Measurements from ENCODE around the gene FARS2. TPM values are rescaled to one million over a fixed set of nuclear protein-coding genes. Genes with fewer than 3 reads are reported as not detected.

FARS2 gene
- total RNA-seq, 1 donor from 2014 or later, result 23.3 TPM

- Mint-ChIP-seq H3K27ac (ENCODE audit: unreplicated experiment) (no peak overlapping the region), H3K27me3 (ENCODE audit: low read depth) (no peaks in the 10 kb centered on the region), H3K36me3 (ENCODE audit: low read depth) (peaks cover 11% of the 10 kb centered on the region), H3K4me1 (no peaks in the 10 kb centered on the region), H3K4me3 (no peak overlapping the region), H3K9me3 (peaks cover 17% of the 10 kb centered on the region)
- no peak for DNase-seq (ENCODE audit: low read depth, low spot score)
- TF ChIP-seq, protein P1, sequence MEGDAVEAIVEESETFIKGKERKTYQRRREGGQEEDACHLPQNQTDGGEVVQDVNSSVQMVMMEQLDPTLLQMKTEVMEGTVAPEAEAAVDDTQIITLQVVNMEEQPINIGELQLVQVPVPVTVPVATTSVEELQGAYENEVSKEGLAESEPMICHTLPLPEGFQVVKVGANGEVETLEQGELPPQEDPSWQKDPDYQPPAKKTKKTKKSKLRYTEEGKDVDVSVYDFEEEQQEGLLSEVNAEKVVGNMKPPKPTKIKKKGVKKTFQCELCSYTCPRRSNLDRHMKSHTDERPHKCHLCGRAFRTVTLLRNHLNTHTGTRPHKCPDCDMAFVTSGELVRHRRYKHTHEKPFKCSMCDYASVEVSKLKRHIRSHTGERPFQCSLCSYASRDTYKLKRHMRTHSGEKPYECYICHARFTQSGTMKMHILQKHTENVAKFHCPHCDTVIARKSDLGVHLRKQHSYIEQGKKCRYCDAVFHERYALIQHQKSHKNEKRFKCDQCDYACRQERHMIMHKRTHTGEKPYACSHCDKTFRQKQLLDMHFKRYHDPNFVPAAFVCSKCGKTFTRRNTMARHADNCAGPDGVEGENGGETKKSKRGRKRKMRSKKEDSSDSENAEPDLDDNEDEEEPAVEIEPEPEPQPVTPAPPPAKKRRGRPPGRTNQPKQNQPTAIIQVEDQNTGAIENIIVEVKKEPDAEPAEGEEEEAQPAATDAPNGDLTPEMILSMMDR (conservative IDR thresholded peaks at IDR 0.05), result no peak
Measured at GRCh38 chr6:5712349-5713215, 451.3 kb downstream of the FARS2 start.

GRCh38 chr6:5713519-5713918 is 452.2 kb downstream of the FARS2 start:
- H3K27me3 Mint-ChIP-seq (ENCODE audit: low read depth), result no peaks in the 10 kb centered on the region
- no peak overlapping the region for H3K4me3 Mint-ChIP-seq
- H3K36me3 Mint-ChIP-seq (ENCODE audit: low read depth), result peaks cover 11% of the 10 kb centered on the region
- H3K27ac Mint-ChIP-seq (ENCODE audit: unreplicated experiment), result no peak overlapping the region
- peaks cover 17% of the 10 kb centered on the region for H3K9me3 Mint-ChIP-seq
- no peaks in the 10 kb centered on the region for H3K4me1 Mint-ChIP-seq
- no peak for DNase-seq (ENCODE audit: low read depth, low spot score)
- TF ChIP-seq, protein P1 (conservative IDR thresholded peaks at IDR 0.05), result no peak

- Mint-ChIP-seq H3K27ac (ENCODE audit: unreplicated experiment) (no peak overlapping the region), H3K4me1 (peaks cover 7% of the 10 kb centered on the region), H3K27me3 (ENCODE audit: low read depth) (no peaks in the 10 kb centered on the region), H3K36me3 (ENCODE audit: low read depth) (peaks cover 11% of the 10 kb centered on the region), H3K9me3 (peaks cover 17% of the 10 kb centered on the region), H3K4me3 (no peak overlapping the region)
- TF ChIP-seq, protein P1 (conservative IDR thresholded peaks at IDR 0.05), result no peak
- DNase-seq (ENCODE audit: low read depth, low spot score), result no peak
Measured at GRCh38 chr6:5718231-5718947, 457.1 kb downstream of the FARS2 start.

- H3K9me3 Mint-ChIP-seq, result no peaks in the 10 kb centered on the region
- no peak overlapping the region for H3K4me3 Mint-ChIP-seq
- H3K27me3 Mint-ChIP-seq (ENCODE audit: low read depth), result no peaks in the 10 kb centered on the region
- no peaks in the 10 kb centered on the region for H3K36me3 Mint-ChIP-seq (ENCODE audit: low read depth)
- H3K4me1 Mint-ChIP-seq, result peaks cover 21% of the 10 kb centered on the region
- TF ChIP-seq, protein P1 (conservative IDR thresholded peaks at IDR 0.05), result no peak
- no peak overlapping the region for H3K27ac Mint-ChIP-seq (ENCODE audit: unreplicated experiment)
- DNase-seq (ENCODE audit: low read depth, low spot score), result no peak
Measured at GRCh38 chr6:5723841-5724691, 462.8 kb downstream of the FARS2 start.

- Mint-ChIP-seq H3K4me1 (peaks cover 21% of the 10 kb centered on the region), H3K36me3 (ENCODE audit: low read depth) (no peaks in the 10 kb centered on the region), H3K9me3 (no peaks in the 10 kb centered on the region), H3K27ac (ENCODE audit: unreplicated experiment) (no peak overlapping the region), H3K4me3 (no peak overlapping the region), H3K27me3 (ENCODE audit: low read depth) (no peaks in the 10 kb centered on the region)
- DNase-seq (ENCODE audit: low read depth, low spot score), result no peak
- TF ChIP-seq, protein P1 (conservative IDR thresholded peaks at IDR 0.05), result no peak
Measured at GRCh38 chr6:5724911-5725310, 463.6 kb downstream of the FARS2 start.

Data from neural crest cell (in vitro differentiated cells).